A549 (cell line): Measurements from ENCODE around the gene ATL3. TPM values are rescaled to one million over a fixed set of nuclear protein-coding genes. Genes with fewer than 3 reads are reported as not detected.

Source experiments
- ATAC-seq, 2 experiments: fragments of 200-7000 bp in 1 of 2; fragments of >200 bp in 1 of 2; cut with Nextera tagmentation in 1 of 2; cut with Tn5 transposase in 1 of 2; 3 replicates each; pipeline versions ENCODE4 v1.8.0 to v1.9.1; 2018 to 2020; ENCODE audit warnings: mild to moderate bottlenecking in 1 of 2, moderate library complexity in 1 of 2
- CTCF ChIA-PET: fragments of 300-600 bp; sonication (Branson Sonifier 250); formaldehyde crosslinking; extraction: SDS; loops from one replicate; lab custom pipeline; 2021; ENCODE audit warnings: antibody characterized with exemption, inconsistent platforms; lab: Yijun Ruan, JAX
- POLR2A ChIA-PET: fragments of 350-600 bp; formaldehyde crosslinking; extraction: SDS; loops from one replicate; lab custom pipeline; 2021; ENCODE audit warnings: antibody characterized with exemption, inconsistent platforms; lab: Yijun Ruan, JAX
- DNase-seq, 2 experiments: peaks; one replicate each; pipeline versions ENCODE4 v3.0.0 to v3.0.0-alpha.2; 2011 to 2016; ENCODE audit warnings: low read depth in 1 of 2, low spot score in 1 of 2
- FAIRE-seq: peaks from 2 replicates; lab custom pipeline; 2011; peaks lifted over from hg19 to GRCh38; lab: Jason Lieb, UNC
- H3K27ac ChIP-seq, 2 experiments: fragments of >200 bp; sonication (Bioruptor Twin); formaldehyde crosslinking; 3 replicates each; pipeline ENCODE4 v1.5.1; 2016 to 2017
- H3K4me1 ChIP-seq: fragments of >200 bp; sonication (Bioruptor Twin); formaldehyde crosslinking; 3 replicates; pipeline ENCODE4 v1.6.1; 2016
- H3K4me2 ChIP-seq: fragments of >200 bp; sonication (Bioruptor Twin); formaldehyde crosslinking; 3 replicates; pipeline ENCODE4 v1.6.1; 2016
- H3K4me3 ChIP-seq: fragments of >200 bp; sonication (Bioruptor Twin); formaldehyde crosslinking; 3 replicates; pipeline ENCODE4 v1.5.1; 2016
- H3K9me3 ChIP-seq: fragments of >200 bp; sonication (Bioruptor Twin); formaldehyde crosslinking; 3 replicates; pipeline ENCODE4 v1.6.1; 2016
- CBX8 ChIP-seq: fragments of 200-600 bp; sonication (generic); IDR thresholded peaks from 2 replicates; pipeline ENCODE4 v1.6.1; 2016
- CHD4 ChIP-seq: fragments of 200-600 bp; sonication (generic); IDR thresholded peaks from 2 replicates; pipeline ENCODE4 v1.6.1; 2016; ENCODE audit warnings: antibody characterized with exemption, mild to moderate bottlenecking, borderline replicate concordance
- EHMT2 ChIP-seq: fragments of 200-600 bp; sonication (generic); IDR thresholded peaks from 2 replicates; pipeline ENCODE4 v1.6.1; 2016; ENCODE audit warnings: antibody characterized with exemption, low read depth, mild to moderate bottlenecking, moderate library complexity
- ESRRA ChIP-seq: fragments of 150-350 bp; IDR thresholded peaks from 2 replicates; pipeline ENCODE4 v1.6.1; 2014; ENCODE audit warnings: mild to moderate bottlenecking, low read length, borderline replicate concordance
- FOSB ChIP-seq: fragments of 250-450 bp; sonication (Bioruptor Pico); IDR thresholded peaks from 2 replicates; pipeline ENCODE4 v1.5.0; 2020; ENCODE audit warnings: mild to moderate bottlenecking, moderate library complexity
- FOXS1 ChIP-seq: fragments of 250-450 bp; sonication (Bioruptor Pico); IDR thresholded peaks from 2 replicates; pipeline ENCODE4 v1.5.0; 2020; ENCODE audit warnings: mild to moderate bottlenecking, moderate library complexity
- GATA3 ChIP-seq: IDR thresholded peaks from 2 replicates; pipeline ENCODE4 v1.6.1; 2012; ENCODE audit warnings: borderline replicate concordance
- HOXB13 ChIP-seq: fragments of 250-450 bp; sonication (Bioruptor Pico); IDR thresholded peaks from 2 replicates; pipeline ENCODE4 v1.5.0; 2020; ENCODE audit warnings: low read depth, mild to moderate bottlenecking, moderate library complexity
- HOXB5 ChIP-seq: fragments of 250-450 bp; sonication (Bioruptor Pico); IDR thresholded peaks from 2 replicates; pipeline ENCODE4 v1.5.0; 2020; ENCODE audit warnings: mild to moderate bottlenecking, moderate library complexity
- KDM1A ChIP-seq: fragments of 200-600 bp; sonication (generic); IDR thresholded peaks from 2 replicates; pipeline ENCODE4 v1.6.1; 2016; ENCODE audit warnings: low read depth, mild to moderate bottlenecking
- MYC ChIP-seq: IDR thresholded peaks from 2 replicates; pipeline ENCODE4 v1.6.1; 2012; ENCODE audit warnings: mild to moderate bottlenecking, inconsistent platforms, low read length, improper control_type of control experiment, borderline replicate concordance
- NPAS2 ChIP-seq: fragments of 250-450 bp; sonication (Bioruptor Pico); IDR thresholded peaks from 2 replicates; pipeline ENCODE4 v1.8.0; 2022; ENCODE audit warnings: mild to moderate bottlenecking, moderate library complexity, borderline replicate concordance
- PHF8 ChIP-seq: fragments of 200-600 bp; sonication (generic); IDR thresholded peaks from 2 replicates; pipeline ENCODE4 v1.6.1; 2016; ENCODE audit warnings: low read depth, mild to moderate bottlenecking, antibody characterized with exemption, moderate library complexity, borderline replicate concordance
- RARB ChIP-seq: fragments of 250-450 bp; sonication (Bioruptor Pico); IDR thresholded peaks from 2 replicates; pipeline ENCODE4 v1.8.0; 2021; ENCODE audit warnings: mild to moderate bottlenecking, moderate library complexity
- RCOR1 ChIP-seq: fragments of 150-350 bp; IDR thresholded peaks from 2 replicates; pipeline ENCODE4 v1.6.1; 2014; ENCODE audit warnings: antibody characterized with exemption, low read length, low read depth
- ZNF302 ChIP-seq: fragments of 250-450 bp; sonication (Bioruptor Pico); IDR thresholded peaks from 2 replicates; pipeline ENCODE4 v1.9.0; 2021; ENCODE audit warnings: inconsistent platforms, mild to moderate bottlenecking, moderate library complexity
- WGBS: methylation state at CpG from one replicate; pipeline ENCODE4 v1.1.6; 2017; ENCODE audit errors: missing lambda C conversion rate; 5-methylcytosine and 5-hydroxymethylcytosine counted together
- polyA plus RNA-seq, 4 experiments: library from polyadenylated mRNA; depleted of rRNA in 3 of 4; stranded (reverse); fragments of >200 nt; fragmentation: RNase III in 1 of 4; extraction: RNeasy Plus Mini Kit Qiagen cat#74134 plus additional on column Dnase treatment in 1 of 4; gene quantifications; 2 replicates in 3 of 4; 3 replicates in 1 of 4; pipeline ENCODE4 v1.2.3, GENCODE V29; 2011 to 2017
- TF ChIP-seq, protein P1 (sequence below): fragments of >200 bp; sonication (Bioruptor Twin); formaldehyde crosslinking; IDR thresholded peaks from 3 replicates; pipeline ENCODE4 v1.5.1; 2016
- TF ChIP-seq, protein P2 (sequence below): IDR thresholded peaks from 2 replicates; pipeline ENCODE4 v1.6.1; 2012
- TF ChIP-seq, protein P3 (sequence below): fragments of 450-650 bp; IDR thresholded peaks from 2 replicates; pipeline ENCODE4 v1.6.1; 2014; ENCODE audit warnings: antibody characterized with exemption
- TF ChIP-seq, protein P4 (sequence below): IDR thresholded peaks from 2 replicates; pipeline ENCODE4 v1.6.1; 2012; ENCODE audit warnings: low read depth, borderline replicate concordance
- TF ChIP-seq, protein P5 (sequence below): fragments of >200 bp; sonication (Bioruptor Twin); formaldehyde crosslinking; IDR thresholded peaks from 2 replicates; pipeline ENCODE4 v1.6.1; 2016
- TF ChIP-seq, protein P6 (sequence below): fragments of 200-600 bp; sonication (generic); IDR thresholded peaks from 2 replicates; pipeline ENCODE4 v1.6.1; 2016; ENCODE audit warnings: antibody characterized with exemption, mild to moderate bottlenecking, moderate library complexity
- TF ChIP-seq, protein P7 (sequence below): fragments of >200 bp; sonication (Bioruptor Twin); formaldehyde crosslinking; IDR thresholded peaks from 3 replicates; pipeline ENCODE4 v1.6.1; 2016

Gene ATL3
- polyA plus RNA-seq, 2 of the 4 experiments (the other 2 are of a cell fraction): 26.3 to 50.8 TPM

DNA sequence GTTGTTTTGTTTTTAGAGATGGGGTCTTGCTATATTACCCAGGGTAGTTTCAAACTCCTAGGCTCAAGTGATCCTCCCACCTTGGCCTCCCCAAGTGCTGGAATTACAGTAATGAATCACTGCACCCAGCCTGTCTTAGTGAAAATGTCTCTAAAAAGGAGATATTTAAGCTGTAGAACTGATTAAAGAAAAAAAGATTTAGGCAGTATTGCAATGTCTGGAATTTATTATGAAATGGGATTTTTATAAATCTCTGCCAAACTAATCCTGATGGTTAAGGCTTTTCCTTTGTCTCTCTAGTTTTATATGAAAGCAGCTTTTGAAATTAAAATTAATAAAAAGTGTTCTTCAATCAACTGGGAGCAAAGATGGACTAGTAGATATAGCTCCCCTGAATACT, 59.0 kb downstream of the ATL3 start:
- Histone ChIP-seq H3K4me2 (no peak overlapping the region; the same call in 2 of the 3 replicates), H3K4me1 (peaks cover 35% of the 10 kb centered on the region), H3K27ac (no peak overlapping the region), H3K4me3 (no peak overlapping the region), H3K9me3 (no peaks in the 10 kb centered on the region)
- TF ChIP-seq, protein P1, sequence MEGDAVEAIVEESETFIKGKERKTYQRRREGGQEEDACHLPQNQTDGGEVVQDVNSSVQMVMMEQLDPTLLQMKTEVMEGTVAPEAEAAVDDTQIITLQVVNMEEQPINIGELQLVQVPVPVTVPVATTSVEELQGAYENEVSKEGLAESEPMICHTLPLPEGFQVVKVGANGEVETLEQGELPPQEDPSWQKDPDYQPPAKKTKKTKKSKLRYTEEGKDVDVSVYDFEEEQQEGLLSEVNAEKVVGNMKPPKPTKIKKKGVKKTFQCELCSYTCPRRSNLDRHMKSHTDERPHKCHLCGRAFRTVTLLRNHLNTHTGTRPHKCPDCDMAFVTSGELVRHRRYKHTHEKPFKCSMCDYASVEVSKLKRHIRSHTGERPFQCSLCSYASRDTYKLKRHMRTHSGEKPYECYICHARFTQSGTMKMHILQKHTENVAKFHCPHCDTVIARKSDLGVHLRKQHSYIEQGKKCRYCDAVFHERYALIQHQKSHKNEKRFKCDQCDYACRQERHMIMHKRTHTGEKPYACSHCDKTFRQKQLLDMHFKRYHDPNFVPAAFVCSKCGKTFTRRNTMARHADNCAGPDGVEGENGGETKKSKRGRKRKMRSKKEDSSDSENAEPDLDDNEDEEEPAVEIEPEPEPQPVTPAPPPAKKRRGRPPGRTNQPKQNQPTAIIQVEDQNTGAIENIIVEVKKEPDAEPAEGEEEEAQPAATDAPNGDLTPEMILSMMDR: no peak
- TF ChIP-seq, protein P2, sequence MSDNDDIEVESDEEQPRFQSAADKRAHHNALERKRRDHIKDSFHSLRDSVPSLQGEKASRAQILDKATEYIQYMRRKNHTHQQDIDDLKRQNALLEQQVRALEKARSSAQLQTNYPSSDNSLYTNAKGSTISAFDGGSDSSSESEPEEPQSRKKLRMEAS: no peak
- no peak for TF ChIP-seq KDM1A
- TF ChIP-seq, protein P3, sequence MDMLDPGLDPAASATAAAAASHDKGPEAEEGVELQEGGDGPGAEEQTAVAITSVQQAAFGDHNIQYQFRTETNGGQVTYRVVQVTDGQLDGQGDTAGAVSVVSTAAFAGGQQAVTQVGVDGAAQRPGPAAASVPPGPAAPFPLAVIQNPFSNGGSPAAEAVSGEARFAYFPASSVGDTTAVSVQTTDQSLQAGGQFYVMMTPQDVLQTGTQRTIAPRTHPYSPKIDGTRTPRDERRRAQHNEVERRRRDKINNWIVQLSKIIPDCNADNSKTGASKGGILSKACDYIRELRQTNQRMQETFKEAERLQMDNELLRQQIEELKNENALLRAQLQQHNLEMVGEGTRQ: no peak
- TF ChIP-seq, protein P4, sequence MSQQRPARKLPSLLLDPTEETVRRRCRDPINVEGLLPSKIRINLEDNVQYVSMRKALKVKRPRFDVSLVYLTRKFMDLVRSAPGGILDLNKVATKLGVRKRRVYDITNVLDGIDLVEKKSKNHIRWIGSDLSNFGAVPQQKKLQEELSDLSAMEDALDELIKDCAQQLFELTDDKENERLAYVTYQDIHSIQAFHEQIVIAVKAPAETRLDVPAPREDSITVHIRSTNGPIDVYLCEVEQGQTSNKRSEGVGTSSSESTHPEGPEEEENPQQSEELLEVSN: no peak
- no peak for TF ChIP-seq FOXS1 (CRISPR knock-in tag)
- no peak for TF ChIP-seq NPAS2 (CRISPR knock-in tag)
- TF ChIP-seq PHF8: no peak
- TF ChIP-seq RARB: no peak
- TF ChIP-seq CBX8: no peak
- TF ChIP-seq ZNF302 (CRISPR knock-in tag): no peak
- no peak for TF ChIP-seq CHD4
- no peak for TF ChIP-seq RCOR1
- CTCF ChIA-PET: interaction anchor here (0.7 to 1.2 kb wide), 2 partner anchors 11 to 24 kb away, joined by 3 read pairs; no protein-coding TSS in a partner anchor
- POLR2A ChIA-PET: no interaction called here
- DNase-seq: no peak
- ATAC-seq: no peak
- no peak for FAIRE-seq

DNA sequence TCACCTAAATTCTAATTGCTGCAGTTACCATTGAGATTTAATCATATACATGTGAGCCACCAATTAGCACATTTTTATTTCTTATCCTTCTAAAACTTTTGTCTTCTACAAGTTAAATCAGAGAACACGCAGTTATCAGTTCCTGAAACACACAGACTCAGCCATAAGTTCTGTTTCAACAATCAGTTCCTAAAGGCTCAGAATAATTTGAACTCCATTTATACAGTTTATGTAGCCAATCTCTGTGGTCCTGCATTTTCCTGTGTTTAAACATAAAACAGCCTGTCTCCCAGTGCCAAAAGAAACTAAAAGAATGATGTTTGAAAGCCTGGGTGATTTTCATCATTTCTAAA, 59.8 kb downstream of the ATL3 start:
- ChIA-PET CTCF (no interaction called here), POLR2A (no interaction called here)
- Histone ChIP-seq H3K4me2 (no peak overlapping the region), H3K9me3 (no peaks in the 10 kb centered on the region), H3K4me1 (peaks cover 35% of the 10 kb centered on the region), H3K4me3 (no peak overlapping the region), H3K27ac (no peak overlapping the region)
- DNase-seq (no peak), FAIRE-seq (no peak), ATAC-seq (no peak)
- WGBS: 86% methylated on average over 1 of the region's 1 CpG
- TF ChIP-seq ESRRA (no peak), GATA3 (no peak), HOXB5 (CRISPR knock-in tag) (no peak), FOSB (CRISPR knock-in tag) (no peak), HOXB13 (CRISPR knock-in tag) (no peak), MYC (no peak), PHF8 (no peak), EHMT2 (no peak)
- TF ChIP-seq, protein P3: no peak
- TF ChIP-seq, protein P1: no peak
- TF ChIP-seq, protein P4: no peak
- TF ChIP-seq, protein P5, sequence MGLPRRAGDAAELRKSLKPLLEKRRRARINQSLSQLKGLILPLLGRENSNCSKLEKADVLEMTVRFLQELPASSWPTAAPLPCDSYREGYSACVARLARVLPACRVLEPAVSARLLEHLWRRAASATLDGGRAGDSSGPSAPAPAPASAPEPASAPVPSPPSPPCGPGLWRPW: no peak
- TF ChIP-seq, protein P6, sequence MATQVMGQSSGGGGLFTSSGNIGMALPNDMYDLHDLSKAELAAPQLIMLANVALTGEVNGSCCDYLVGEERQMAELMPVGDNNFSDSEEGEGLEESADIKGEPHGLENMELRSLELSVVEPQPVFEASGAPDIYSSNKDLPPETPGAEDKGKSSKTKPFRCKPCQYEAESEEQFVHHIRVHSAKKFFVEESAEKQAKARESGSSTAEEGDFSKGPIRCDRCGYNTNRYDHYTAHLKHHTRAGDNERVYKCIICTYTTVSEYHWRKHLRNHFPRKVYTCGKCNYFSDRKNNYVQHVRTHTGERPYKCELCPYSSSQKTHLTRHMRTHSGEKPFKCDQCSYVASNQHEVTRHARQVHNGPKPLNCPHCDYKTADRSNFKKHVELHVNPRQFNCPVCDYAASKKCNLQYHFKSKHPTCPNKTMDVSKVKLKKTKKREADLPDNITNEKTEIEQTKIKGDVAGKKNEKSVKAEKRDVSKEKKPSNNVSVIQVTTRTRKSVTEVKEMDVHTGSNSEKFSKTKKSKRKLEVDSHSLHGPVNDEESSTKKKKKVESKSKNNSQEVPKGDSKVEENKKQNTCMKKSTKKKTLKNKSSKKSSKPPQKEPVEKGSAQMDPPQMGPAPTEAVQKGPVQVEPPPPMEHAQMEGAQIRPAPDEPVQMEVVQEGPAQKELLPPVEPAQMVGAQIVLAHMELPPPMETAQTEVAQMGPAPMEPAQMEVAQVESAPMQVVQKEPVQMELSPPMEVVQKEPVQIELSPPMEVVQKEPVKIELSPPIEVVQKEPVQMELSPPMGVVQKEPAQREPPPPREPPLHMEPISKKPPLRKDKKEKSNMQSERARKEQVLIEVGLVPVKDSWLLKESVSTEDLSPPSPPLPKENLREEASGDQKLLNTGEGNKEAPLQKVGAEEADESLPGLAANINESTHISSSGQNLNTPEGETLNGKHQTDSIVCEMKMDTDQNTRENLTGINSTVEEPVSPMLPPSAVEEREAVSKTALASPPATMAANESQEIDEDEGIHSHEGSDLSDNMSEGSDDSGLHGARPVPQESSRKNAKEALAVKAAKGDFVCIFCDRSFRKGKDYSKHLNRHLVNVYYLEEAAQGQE: no peak
- TF ChIP-seq, protein P7, sequence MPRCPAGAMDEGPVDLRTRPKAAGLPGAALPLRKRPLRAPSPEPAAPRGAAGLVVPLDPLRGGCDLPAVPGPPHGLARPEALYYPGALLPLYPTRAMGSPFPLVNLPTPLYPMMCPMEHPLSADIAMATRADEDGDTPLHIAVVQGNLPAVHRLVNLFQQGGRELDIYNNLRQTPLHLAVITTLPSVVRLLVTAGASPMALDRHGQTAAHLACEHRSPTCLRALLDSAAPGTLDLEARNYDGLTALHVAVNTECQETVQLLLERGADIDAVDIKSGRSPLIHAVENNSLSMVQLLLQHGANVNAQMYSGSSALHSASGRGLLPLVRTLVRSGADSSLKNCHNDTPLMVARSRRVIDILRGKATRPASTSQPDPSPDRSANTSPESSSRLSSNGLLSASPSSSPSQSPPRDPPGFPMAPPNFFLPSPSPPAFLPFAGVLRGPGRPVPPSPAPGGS: no peak
